GM21381 (cell line): ENCODE results near the gene CLSTN2.

Experiments used
- ATAC-seq: cut with Tn5 transposase; IDR thresholded peaks from one replicate; pipeline ENCODE4 v1.9.1; 2021; ENCODE audit warnings: mild to moderate bottlenecking, moderate library complexity; ENCODE audit not compliant: unreplicated experiment

The CLSTN2 gene

DNA sequence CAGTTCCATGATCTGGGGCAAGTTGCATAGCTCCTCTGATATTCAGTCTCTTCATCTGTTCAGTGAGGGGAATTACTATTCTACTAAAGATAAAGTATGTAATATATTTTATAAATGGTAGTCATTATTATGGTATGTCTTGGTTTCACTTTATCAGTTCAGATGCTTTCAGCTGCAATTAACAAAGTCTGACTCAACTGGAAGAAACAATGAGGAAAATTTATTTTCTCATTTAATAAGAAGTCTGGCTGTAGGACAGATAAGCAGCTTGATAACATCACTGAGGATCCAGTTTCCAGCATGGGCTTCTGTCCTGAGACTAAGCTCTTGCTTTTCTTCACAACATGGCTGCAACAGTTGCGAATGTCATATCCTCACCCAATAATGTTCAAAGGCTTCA lies 388.6 kb downstream of the CLSTN2 start:
- no peak for ATAC-seq

DNA sequence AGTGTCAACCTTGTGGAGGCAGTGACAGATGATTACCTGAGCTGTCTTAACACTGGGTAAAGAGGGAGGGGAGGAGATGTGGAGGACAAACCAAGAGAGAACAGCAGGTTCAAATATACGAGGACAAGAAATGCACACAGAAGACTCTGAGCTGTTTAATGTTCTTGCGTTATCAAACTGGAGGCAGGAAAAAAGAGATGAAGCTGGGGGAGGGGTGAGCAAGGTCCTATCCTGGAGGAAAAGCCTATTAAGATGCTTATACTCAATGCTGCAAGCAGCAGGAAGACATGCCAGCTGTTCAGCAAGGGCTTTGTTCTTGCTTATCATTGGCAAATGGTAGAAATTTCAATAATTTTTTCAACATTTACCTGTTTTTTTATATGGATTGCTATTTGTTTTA lies 397.1 kb downstream of the CLSTN2 start:
- no peak for ATAC-seq

DNA sequence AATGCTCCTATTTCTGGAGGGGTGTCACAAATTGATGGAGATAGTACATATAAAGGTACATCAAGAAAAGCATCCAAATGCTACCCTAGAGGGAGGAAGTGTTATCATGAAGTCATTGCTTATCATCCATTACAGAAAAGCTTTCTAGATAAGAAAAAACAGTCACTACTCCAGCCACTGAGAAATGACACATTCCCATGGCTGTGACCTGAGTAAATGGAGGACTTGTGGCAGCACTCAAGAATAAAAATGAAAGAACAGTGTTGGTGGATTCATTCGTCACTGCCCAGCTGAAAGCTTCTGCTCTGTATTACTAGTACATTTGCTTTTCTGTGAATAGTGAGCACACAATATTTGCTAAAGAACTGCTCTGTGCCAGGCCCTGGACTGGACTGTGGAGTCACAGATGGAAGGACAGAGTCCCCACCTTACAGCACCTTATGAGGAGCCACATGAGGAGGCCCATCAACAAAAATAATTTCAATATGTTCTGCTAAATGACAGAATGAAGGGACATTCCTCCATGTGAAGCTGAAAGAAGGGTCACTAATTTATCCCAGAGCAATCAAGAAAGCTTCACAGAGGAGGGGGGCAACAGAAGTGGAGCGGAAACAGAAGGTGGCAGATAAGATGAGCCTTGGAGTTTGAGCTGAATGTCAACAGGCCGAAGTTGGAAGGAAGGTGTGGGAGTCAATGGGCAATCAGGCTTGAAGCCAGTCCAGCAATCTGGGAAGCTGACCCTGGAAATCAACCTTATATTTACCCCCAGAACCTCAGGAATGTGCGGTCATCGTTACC lies 399.3 kb downstream of the CLSTN2 start:
- ATAC-seq, result no peak

DNA sequence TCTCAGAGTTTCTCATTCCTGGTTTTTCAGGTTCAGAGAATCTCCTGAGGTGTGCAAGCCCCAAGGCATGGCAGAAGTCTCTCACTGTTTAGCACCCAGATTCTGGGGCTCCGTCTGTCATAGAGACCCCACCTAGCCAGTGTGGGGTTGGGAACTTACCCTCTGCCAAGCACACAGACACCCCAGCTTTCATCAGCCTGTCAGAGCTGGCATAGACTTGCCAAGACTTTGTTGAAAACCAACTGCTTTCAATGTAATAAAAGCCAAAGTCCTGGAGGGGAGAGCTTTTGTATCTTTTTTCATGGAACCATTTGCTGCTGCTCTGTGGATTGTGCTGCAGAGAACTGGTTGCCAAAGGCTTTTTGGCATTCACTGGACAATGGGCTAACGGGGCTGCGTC lies 401.5 kb downstream of the CLSTN2 start:
- ATAC-seq, result no peak

DNA sequence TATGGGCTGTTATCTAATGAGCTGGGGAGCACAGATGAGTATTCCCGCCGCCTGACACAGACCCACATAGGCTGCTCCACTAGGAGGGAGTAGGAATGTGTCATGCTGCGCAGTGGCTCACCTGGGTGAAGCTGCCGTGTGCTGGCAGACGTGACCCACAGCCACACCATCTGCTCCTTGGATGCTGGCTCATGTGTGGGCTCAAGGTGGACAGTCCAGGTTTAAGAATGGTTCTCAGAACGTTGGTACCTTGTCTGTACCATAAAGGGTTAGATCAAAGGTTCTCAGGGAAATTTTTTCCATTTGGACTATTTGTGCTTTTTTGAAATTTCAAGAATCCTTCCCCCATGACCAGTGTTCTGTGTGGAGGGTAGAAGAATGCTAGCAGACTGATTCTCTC lies 403.9 kb downstream of the CLSTN2 start:
- ATAC-seq, result no peak

DNA sequence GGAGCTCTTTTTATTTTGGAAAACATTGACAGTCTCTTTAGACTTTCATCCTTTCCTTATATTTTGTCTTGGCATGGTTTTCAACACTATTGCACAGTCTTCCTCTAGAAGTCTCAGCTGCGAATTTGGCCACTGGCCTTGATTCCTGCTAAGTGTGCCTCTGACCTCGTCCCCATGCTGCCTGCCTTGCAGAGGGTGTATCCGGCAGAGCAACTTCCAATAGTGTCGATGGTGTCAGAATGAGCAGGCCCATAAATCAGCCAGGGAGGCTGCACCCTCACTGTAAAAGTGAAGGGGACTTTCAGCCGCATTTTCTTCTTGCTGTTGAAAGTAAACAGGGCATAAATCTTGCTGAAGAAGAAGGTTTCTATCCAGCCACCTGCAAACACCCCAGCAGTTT lies 406.2 kb downstream of the CLSTN2 start:
- no peak for ATAC-seq

DNA sequence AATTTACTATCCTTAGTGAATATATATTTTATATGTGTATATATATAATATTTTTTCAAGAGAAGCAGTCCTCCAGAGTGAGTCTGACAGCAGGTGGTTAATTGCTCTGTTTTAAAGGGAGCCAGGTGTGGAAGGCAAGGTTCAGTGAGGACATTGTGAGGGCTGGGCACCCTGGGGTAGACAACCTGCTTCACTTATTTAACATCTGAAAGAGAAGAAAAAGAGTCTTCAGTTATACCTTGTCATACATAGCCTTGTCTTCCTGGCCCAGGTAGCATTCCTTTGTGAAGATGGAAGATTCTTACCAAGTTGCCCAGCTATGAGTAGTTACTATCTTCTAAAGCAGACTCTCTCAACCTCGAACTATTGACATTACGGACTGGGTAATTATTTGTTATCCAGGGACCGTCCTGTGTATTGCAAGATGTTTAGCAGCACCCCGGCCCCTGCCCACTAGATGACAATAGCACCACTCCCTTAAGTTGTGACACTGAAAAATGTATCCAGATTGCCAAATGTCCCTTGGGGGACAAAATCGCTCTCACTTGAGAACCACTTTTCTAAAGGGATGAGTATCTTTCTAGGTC lies 406.9 kb downstream of the CLSTN2 start:
- ATAC-seq, result no peak

DNA sequence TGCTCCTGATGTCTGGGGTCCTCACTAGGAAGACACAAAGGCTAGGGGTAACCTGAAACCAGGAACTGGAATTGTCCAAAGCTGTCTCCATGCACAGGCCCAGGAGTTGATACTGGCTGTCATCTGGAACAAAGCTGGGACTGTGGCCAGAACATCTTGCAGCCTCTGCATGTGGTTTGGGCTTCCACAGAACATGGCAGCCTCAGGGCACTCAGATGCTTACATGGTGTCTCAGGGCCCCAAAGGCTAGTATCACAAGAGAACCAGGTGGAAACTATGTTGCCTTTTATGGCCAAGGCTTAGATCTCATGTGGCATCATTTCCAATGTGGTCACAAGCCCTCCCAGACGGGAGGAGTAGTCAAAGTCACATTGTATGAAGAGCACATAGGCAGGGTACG lies 407.7 kb downstream of the CLSTN2 start:
- ATAC-seq, result no peak

DNA sequence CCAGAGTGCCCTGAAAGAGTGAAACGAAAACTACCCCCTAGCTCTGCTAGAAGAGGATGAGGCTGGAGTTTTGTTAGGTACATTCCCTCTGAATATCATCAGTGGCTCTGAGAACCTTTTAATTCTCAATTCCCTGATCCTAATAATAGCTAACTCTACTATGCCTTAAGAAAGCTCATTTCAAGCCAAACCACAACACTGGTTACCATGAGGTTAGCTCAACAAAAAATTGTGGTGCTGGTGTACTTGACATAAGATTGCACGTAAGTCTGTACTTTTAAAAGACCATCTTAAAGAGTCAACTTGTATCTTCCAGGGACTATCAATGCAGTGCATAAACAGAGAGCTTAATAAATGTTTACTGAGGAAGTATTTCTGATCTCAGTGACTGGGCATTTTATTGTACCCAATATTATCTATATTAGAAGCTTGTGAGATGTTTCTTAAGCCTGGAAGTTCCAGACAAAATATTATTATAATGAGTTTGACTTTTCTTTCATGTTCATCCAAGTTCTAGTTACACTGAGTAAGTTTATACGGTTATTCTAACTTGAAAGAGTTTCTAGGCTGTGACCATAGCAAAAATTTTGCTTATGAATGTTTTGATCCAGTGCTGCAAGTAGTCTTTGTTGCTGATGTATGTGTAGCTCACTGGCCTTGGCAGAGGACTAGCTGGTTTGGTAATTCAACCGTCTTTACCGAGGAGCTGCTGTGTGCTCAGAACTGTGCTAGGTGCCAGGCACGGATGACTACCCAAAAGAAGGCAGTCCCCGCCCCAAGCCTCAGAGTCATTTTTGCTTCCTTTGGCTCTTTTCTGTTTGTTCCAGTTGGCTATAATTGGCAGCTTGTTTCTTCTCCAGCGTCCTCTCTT lies 408.5 kb downstream of the CLSTN2 start:
- no peak for ATAC-seq

DNA sequence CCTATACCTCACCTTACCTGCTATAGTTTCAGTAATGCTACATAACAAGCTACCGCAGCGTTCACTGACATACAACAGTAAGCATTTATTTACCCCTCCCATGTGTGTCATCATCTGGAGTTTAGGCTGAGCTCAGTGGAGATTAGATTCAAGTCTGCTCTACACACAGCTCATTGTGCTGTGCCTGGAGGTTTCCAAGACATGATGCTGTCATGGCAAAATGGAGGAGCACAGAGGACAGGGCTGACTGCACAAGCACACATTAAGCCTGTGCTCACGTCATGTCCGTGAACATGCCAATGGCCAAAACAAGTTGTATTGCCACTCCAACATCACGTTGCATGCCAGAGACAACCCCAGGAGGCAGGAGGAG lies 409.1 kb downstream of the CLSTN2 start:
- no peak for ATAC-seq

DNA sequence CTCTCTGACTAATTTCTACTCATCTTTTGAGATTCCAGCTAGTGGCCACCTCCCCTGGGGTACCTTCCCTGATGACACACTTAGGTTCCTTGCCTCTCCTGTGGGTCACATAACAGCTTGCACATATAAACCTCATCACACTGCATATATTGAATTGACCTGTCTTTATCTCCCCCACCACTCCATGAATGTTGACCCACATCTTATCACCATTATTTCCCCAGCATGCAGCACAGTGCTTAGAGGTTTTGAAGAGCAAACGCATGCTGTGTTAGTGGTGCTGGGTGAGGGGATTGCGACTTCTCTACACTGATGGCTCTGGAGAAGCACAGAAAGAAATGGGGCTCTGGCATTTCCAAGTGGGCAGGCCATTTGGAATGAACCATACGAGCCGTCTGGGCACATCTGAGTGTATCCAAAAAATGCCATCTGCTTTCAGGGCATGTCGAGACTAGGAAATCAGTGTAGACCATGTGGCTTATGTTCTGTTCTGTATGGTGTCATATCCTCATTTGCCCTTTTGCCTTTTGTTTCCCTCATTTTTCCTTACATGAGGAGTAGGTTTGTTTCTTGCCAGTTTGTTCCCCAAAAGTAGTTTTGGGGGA lies 409.7 kb downstream of the CLSTN2 start:
- ATAC-seq, result no peak

DNA sequence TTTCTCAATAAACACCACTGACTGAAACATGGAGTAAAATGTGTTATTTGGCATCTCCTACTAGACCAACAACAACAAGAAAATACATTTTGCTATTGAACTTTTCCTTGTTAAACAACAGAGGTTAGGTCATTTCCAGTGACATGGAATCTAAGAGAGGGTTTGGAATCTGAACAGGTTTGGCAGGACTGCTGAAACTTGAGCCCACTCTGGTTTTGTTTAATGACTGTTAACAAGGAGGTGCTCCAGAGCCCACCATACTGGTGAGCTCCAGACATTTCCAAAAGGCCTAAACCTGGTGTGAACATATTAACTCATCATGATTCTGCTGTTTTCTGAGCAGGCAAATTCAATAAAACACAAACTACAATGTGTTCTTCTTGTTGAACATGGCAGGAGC lies 412.2 kb downstream of the CLSTN2 start:
- ATAC-seq, result no peak

DNA sequence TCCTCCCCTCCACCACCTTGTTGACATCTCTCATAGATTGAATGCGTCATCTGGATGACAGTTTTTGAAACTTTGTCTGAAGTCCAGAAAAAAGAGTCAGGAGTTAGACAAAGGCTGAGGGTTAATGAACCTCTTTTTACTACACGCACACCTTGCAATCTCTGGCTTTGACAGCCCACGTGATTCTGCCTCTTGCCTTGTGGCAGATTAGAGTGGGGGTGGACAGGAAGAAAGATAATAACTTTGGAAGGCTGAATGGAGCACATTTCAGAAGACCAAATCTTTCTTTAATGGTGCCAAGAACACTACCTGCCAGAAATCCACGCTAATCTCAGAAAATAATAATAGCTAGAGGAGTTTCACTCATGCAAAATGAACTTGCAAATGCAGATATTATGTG lies 415.0 kb downstream of the CLSTN2 start:
- ATAC-seq, result no peak

DNA sequence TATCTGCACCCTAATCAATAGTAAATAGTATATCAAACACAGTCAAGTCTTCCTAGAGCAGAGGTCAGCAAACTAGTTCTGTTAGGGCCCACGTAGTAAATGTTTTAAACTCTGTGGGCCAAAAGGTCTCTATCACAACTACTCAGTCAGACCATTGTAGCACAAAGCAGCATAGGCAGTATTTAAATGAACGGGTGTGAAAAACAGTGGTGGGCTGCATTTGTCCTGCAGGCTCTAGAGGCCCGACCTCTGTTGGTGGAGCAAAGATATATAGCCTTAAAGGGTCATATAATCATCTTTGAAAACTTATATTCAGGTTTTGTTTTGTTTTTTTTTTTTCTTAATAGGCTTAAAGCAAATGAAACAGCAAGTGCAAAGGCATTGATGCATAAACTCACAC lies 416.5 kb downstream of the CLSTN2 start:
- no peak for ATAC-seq

DNA sequence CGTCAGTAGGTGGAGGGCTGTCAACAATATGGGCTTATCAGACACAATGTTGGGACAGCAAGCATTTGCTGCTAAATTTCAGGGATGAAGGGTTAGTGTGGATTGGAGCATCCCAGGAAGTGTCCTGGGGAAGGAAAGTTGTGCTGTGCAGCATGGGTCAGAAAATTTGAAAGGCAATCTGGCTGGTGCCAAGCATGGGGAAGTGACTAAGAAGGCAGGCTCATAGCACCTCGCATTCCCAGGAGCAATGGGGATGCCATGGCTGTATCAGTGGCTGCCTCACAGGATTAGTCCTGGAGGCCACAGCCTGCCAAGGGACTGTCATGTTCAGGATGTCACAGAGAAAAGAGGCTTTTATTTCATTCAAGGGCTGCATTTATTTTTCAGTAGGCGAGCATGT lies 420.5 kb downstream of the CLSTN2 start:
- ATAC-seq, result no peak

DNA sequence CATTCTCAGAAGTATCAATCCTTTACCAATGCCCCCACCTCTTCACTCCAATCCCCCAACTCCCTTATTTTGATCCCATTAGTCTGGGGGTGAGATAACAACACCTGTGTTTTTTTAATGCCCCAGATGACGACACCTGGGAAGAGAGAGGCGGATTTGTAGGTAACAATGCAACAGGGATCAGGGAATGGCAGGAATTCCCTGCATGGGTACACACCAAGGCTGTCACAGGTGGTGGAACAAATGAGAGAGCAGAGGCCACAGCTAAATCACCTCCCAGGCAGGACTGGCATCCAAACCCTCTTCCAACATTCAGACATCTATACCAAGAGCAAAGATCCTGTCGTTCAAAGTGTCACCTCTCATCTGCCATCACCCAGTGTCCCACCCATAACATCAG lies 423.7 kb downstream of the CLSTN2 start:
- ATAC-seq, result no peak

DNA sequence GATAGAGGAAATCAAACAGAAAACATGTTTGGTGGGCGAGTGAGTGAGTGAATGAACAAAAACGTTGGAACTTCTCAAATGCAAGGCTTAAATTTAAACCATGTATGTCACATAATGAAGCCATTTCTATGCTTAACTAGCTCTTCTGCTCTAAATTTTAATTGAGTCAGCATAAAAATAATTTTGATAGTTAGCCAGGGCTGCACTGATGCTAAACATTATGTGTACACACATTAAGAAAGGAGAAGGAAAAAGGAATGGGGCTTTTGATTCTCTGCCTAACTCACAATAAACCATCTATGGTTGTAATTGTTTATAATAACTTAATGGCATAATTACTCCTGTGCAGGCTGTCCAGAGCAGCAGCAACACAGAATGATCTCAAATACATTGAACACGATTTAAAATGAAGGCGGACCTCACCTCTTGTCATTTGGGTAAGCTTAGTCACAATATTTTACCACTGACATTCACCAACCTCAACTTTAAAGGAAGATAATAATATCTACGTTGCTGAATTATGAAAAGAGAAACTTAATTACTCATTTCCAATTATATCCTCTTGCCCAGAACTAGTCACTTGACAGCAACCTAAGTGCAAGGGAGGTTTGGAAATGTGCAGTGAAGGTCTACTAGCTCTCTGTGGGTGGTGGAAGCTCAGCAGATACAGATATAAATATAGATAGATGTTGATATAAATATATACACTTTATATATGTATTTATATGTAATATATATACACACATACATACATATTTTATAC lies 424.4 kb downstream of the CLSTN2 start:
- no peak for ATAC-seq

DNA sequence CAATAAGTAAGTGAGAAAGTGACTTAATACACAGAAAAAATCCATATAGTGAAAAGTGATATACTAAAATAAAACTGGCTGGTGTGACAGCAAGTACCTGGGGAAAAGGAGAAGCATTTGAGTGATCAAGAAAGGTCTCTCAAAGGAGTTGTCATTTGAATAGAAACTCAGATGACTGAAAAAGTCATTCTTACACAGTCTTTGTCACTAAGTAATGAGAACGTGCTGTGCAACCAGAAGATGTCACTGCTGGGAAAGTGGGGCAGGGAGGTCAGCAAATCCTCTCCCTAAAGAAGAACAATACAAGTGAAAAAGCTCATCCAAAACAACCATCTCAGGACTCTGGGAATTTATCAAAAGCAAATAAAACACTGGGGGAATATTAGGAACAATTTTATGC lies 425.3 kb downstream of the CLSTN2 start:
- no peak for ATAC-seq

DNA sequence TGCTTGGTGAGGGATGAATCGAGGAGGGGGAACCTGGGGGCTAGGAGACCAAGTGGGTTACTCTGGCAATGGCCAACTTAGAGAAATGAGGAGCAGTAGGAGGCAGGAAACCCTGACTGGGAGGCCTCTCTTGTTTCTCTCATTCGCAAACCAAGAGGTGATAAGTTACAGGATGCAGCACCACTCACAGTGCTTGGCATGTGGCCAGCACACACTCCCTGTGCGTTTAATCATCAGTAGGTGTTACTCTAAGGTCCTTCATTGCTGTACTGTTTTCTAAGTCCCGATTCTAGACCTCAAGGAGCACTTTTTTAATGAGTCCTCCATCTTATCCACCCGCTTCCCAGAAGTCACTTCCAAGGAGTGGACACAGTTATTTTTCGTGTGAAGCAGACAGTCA lies 428.8 kb downstream of the CLSTN2 start:
- ATAC-seq, result no peak

DNA sequence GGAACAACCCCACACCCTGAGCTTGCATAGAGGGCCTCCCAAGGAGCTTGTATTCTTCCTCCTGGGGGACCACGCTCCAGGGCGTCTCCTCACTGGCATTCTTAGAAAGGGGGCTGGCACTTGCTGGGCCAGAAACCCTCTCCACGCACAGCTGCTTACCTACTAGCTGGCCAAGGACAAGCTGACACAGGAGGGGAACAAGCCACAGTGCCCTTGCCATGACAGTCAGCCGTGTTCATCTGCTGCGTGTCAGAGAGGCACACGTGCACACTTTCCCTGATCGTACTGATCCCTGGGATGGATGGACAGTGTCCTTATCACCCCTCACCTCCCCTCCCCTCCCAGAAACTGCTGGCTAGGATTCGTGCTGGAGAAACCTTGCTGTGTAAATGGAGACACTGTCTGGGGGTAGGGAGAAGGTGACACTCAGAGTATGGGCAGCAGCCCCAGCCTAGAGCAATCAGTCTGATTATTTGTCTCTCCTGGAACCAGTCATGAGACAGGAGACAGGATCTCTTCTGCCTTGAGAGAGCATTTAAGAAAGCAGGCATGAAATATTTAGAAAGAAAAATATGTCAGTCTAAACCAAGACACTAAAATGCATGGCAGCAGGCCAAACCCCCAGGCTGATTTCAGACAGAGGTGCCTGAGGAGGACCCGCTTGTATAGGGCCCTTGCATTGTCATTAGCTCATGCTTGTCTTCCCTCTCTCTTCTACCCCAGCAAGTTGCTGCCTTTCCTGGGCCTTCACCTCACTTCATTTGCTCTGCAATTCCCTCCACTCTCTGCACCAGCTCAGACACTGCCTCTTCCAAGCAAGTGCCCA lies 431.1 kb downstream of the CLSTN2 start:
- ATAC-seq, result no peak
